Measurements from ENCODE around the gene NUDT2. TPM values are rescaled to one million over a fixed set of nuclear protein-coding genes. Genes with fewer than 3 reads are reported as not detected.
"Not testable (repeated sequence)": the region's sequence is repeated elsewhere in the genome, so short reads cannot be mapped to it uniquely, and the experiment has no call there.

Gene NUDT2
- total RNA-seq, result 18.7 TPM

GRCh38 chr9:34328987-34329832 is at the start of gene NUDT2, which contains the start of gene KIF24:
Gene NUDT2 (plus strand): TSS chr9:34329569. CDS start chr9:34339040, 9,471 bp downstream.
Gene KIF24 (minus strand): TSS chr9:34329268. CDS start chr9:34311346, 17,922 bp downstream.
- DNase-seq (ENCODE audit: low spot score), result peak; percentile 98

GRCh38 chr9:34282096-34282495 is 47.3 kb upstream of the NUDT2 start:
- DNase-seq (ENCODE audit: low spot score), result no peak

GRCh38 chr9:34289159-34289558 is 40.2 kb upstream of the NUDT2 start:
- DNase-seq (ENCODE audit: low spot score), result no peak

GRCh38 chr9:34291023-34291422 is 38.3 kb upstream of the NUDT2 start:
- no peak for DNase-seq (ENCODE audit: low spot score)

- no peak for DNase-seq (ENCODE audit: low spot score)
Measured at GRCh38 chr9:34291423-34291822, 37.9 kb upstream of the NUDT2 start.

GRCh38 chr9:34292552-34292951 is 36.8 kb upstream of the NUDT2 start:
- DNase-seq (ENCODE audit: low spot score), result no peak

GRCh38 chr9:34301064-34301463 is 28.3 kb upstream of the NUDT2 start:
- not testable (repeated sequence) for DNase-seq (ENCODE audit: low spot score)

- DNase-seq (ENCODE audit: low spot score), result not testable (repeated sequence)
Measured at GRCh38 chr9:34308316-34308715, 21.1 kb upstream of the NUDT2 start.

GRCh38 chr9:34310215-34310614 is 19.2 kb upstream of the NUDT2 start:
- DNase-seq (ENCODE audit: low spot score), result no peak

- no peak for DNase-seq (ENCODE audit: low spot score)
Measured at GRCh38 chr9:34311499-34312185, 17.7 kb upstream of the NUDT2 start.

GRCh38 chr9:34317436-34317835 is 11.9 kb upstream of the NUDT2 start:
- no peak for DNase-seq (ENCODE audit: low spot score)

- DNase-seq (ENCODE audit: low spot score), result no peak
Measured at GRCh38 chr9:34318163-34318790, 11.1 kb upstream of the NUDT2 start.

GRCh38 chr9:34321451-34321850 is 7.9 kb upstream of the NUDT2 start:
- DNase-seq (ENCODE audit: low spot score), result no peak

GRCh38 chr9:34322899-34323591 is 6.3 kb upstream of the NUDT2 start:
- no peak for DNase-seq (ENCODE audit: low spot score)

GRCh38 chr9:34326690-34327089 is 2.7 kb upstream of the NUDT2 start:
- no peak for DNase-seq (ENCODE audit: low spot score)

GRCh38 chr9:34328500-34328986 is 826 bp upstream of the NUDT2 start:
- no peak for DNase-seq (ENCODE audit: low spot score)

- no peak for DNase-seq (ENCODE audit: low spot score)
Measured at GRCh38 chr9:34331196-34331595, 1.8 kb downstream of the NUDT2 start.

GRCh38 chr9:34332076-34332964 is 3.0 kb downstream of the NUDT2 start:
- DNase-seq (ENCODE audit: low spot score), result no peak

GRCh38 chr9:34333836-34334235 is 4.5 kb downstream of the NUDT2 start:
- DNase-seq (ENCODE audit: low spot score), result no peak

- DNase-seq (ENCODE audit: low spot score), result no peak
Measured at GRCh38 chr9:34334337-34334824, 5.0 kb downstream of the NUDT2 start.
